ENCODE data around the gene RPL10A. TPM values are rescaled to one million over a fixed set of nuclear protein-coding genes. Genes with fewer than 3 reads are reported as not detected.

RPL10A gene
- total and polyA plus RNA-seq, 2 of the 8 experiments (the other 6 are each of a cell fraction or from before 2014, with no cell fraction given), result 1,893 to 2,948 TPM

GRCh38 chr6:35493307-35493983 is 25.2 kb downstream of the RPL10A start (continued):
- no peak for TF ChIP-seq CHD7 (IDR thresholded peaks at IDR 0.05; ENCODE audit: insufficient replicate concordance, low read length)
- no peak for TF ChIP-seq SP4 (IDR thresholded peaks at IDR 0.05; ENCODE audit: low read length)
- TF ChIP-seq RXRA (IDR thresholded peaks at IDR 0.05; ENCODE audit: insufficient read depth, low read depth, low read length), result no peak
- no peak for TF ChIP-seq HDAC2 (IDR thresholded peaks at IDR 0.05; ENCODE audit: borderline replicate concordance in 1 of 2, low read depth in 2 of 2, low read length in 2 of 2)

Measured in H1 (cell line).